ENCODE measurements around the gene AEBP1. TPM values are rescaled to one million over a fixed set of nuclear protein-coding genes. Genes with fewer than 3 reads are reported as not detected.

Gene AEBP1
- total and polyA plus RNA-seq, 2 experiments from 2014 or later: 15.1 to 42.0 TPM

DNA sequence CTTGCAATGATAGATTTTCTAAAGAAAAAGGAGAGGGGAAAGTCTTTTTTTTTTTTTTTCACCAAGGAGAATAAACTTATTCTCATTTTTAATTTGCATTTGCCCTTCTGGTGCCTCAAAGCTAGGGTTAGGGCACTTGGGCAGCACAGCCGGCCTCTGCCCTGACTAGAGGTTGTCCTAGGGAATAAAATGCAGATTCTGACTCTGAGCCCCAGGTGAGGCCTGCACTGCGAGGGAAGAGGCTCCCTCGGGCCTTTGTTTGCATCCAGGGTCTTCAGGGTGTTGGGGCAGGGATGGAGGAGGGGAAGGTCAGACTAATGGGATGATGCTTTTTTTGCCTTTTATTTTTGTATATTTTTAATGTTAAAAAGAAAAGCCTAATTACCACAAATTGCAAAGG, 29.1 kb downstream of the AEBP1 start:
- peaks cover 8% of the 10 kb centered on the region for H3K4me1 ChIP-seq (ENCODE audit: insufficient read depth)
- peak; percentile 55 for ATAC-seq

More for the DNA sequence above, 29.1 kb downstream of the AEBP1 start:
- no peak overlapping the region for H3K27ac Mint-ChIP-seq
- DNase-seq (ENCODE audit: low spot score): no peak
- H3K27me3 ChIP-seq (ENCODE audit: insufficient read depth): peaks cover 21% of the 10 kb centered on the region; the same call in 1 of the 2 replicates
- H3K9me3 Mint-ChIP-seq: no peaks in the 10 kb centered on the region
- peaks cover 26% of the 10 kb centered on the region for H3K27me3 Mint-ChIP-seq (ENCODE audit: insufficient read depth, low read depth, poor library complexity)
- H2AFZ ChIP-seq: no peak overlapping the region
- peak overlapping the region; percentile 64; the same call in 1 of the 2 replicates for H3K4me2 ChIP-seq
- no peaks in the 10 kb centered on the region for H3K36me3 Mint-ChIP-seq (ENCODE audit: low read depth)
- H3K9me2 ChIP-seq (ENCODE audit: insufficient read depth): no peaks in the 10 kb centered on the region
- H3K4me3 Mint-ChIP-seq: no peak overlapping the region
- H3K4me1 Mint-ChIP-seq: peaks cover 20% of the 10 kb centered on the region
- H3F3A ChIP-seq (replicated peaks; ENCODE audit: low read depth): no peaks in the 10 kb centered on the region
- H4K20me1 ChIP-seq (replicated peaks; ENCODE audit: insufficient read depth): 0 out of 2 replicates have a peak, but pooled peaks cover 6% of the 10 kb centered on the region
- no peaks in the 10 kb centered on the region for H3K36me3 ChIP-seq (ENCODE audit: insufficient read depth)
- TF ChIP-seq ZNF114 (CRISPR knock-in tag; IDR thresholded peaks at IDR 0.05) (no peak), EZH2 (IDR thresholded peaks at IDR 0.05; ENCODE audit: low read depth, unreplicated experiment) (no peak), STAT1 (IDR thresholded peaks at IDR 0.05; ENCODE audit: unreplicated experiment) (no peak), NANOG (IDR thresholded peaks at IDR 0.05; ENCODE audit: borderline replicate concordance) (no peak), POLR2AphosphoS5 (IDR thresholded peaks at IDR 0.05; ENCODE audit: low read depth) (no peak), CREB1 (CRISPR knock-in tag; IDR thresholded peaks at IDR 0.05; ENCODE audit: low read depth) (no peak), JUNB (IDR thresholded peaks at IDR 0.05; ENCODE audit: unreplicated experiment) (no peak), ZNF331 (CRISPR knock-in tag; IDR thresholded peaks at IDR 0.05; ENCODE audit: low read depth) (no peak), EZH2phosphoT487 (IDR thresholded peaks at IDR 0.05; ENCODE audit: unreplicated experiment) (no peak)
- TF ChIP-seq, protein P1, sequence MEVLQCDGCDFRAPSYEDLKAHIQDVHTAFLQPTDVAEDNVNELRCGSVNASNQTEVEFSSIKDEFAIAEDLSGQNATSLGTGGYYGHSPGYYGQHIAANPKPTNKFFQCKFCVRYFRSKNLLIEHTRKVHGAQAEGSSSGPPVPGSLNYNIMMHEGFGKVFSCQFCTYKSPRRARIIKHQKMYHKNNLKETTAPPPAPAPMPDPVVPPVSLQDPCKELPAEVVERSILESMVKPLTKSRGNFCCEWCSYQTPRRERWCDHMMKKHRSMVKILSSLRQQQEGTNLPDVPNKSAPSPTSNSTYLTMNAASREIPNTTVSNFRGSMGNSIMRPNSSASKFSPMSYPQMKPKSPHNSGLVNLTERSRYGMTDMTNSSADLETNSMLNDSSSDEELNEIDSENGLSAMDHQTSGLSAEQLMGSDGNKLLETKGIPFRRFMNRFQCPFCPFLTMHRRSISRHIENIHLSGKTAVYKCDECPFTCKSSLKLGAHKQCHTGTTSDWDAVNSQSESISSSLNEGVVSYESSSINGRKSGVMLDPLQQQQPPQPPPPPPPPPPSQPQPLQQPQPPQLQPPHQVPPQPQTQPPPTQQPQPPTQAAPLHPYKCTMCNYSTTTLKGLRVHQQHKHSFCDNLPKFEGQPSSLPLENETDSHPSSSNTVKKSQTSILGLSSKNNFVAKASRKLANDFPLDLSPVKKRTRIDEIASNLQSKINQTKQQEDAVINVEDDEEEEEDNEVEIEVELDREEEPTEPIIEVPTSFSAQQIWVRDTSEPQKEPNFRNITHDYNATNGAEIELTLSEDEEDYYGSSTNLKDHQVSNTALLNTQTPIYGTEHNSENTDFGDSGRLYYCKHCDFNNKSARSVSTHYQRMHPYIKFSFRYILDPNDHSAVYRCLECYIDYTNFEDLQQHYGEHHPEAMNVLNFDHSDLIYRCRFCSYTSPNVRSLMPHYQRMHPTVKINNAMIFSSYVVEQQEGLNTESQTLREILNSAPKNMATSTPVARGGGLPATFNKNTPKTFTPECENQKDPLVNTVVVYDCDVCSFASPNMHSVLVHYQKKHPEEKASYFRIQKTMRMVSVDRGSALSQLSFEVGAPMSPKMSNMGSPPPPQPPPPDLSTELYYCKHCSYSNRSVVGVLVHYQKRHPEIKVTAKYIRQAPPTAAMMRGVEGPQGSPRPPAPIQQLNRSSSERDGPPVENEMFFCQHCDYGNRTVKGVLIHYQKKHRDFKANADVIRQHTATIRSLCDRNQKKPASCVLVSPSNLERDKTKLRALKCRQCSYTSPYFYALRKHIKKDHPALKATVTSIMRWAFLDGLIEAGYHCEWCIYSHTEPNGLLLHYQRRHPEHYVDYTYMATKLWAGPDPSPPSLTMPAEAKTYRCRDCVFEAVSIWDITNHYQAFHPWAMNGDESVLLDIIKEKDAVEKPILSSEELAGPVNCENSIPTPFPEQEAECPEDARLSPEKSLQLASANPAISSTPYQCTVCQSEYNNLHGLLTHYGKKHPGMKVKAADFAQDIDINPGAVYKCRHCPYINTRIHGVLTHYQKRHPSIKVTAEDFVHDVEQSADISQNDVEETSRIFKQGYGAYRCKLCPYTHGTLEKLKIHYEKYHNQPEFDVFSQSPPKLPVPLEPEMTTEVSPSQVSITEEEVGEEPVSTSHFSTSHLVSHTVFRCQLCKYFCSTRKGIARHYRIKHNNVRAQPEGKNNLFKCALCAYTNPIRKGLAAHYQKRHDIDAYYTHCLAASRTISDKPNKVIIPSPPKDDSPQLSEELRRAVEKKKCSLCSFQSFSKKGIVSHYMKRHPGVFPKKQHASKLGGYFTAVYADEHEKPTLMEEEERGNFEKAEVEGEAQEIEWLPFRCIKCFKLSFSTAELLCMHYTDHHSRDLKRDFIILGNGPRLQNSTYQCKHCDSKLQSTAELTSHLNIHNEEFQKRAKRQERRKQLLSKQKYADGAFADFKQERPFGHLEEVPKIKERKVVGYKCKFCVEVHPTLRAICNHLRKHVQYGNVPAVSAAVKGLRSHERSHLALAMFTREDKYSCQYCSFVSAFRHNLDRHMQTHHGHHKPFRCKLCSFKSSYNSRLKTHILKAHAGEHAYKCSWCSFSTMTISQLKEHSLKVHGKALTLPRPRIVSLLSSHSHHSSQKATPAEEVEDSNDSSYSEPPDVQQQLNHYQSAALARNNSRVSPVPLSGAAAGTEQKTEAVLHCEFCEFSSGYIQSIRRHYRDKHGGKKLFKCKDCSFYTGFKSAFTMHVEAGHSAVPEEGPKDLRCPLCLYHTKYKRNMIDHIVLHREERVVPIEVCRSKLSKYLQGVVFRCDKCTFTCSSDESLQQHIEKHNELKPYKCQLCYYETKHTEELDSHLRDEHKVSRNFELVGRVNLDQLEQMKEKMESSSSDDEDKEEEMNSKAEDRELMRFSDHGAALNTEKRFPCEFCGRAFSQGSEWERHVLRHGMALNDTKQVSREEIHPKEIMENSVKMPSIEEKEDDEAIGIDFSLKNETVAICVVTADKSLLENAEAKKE (CRISPR knock-in tag; IDR thresholded peaks at IDR 0.05): no peak
- TF ChIP-seq, protein P2, sequence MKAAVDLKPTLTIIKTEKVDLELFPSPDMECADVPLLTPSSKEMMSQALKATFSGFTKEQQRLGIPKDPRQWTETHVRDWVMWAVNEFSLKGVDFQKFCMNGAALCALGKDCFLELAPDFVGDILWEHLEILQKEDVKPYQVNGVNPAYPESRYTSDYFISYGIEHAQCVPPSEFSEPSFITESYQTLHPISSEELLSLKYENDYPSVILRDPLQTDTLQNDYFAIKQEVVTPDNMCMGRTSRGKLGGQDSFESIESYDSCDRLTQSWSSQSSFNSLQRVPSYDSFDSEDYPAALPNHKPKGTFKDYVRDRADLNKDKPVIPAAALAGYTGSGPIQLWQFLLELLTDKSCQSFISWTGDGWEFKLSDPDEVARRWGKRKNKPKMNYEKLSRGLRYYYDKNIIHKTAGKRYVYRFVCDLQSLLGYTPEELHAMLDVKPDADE (IDR thresholded peaks at IDR 0.05): no peak
- TF ChIP-seq, protein P3, sequence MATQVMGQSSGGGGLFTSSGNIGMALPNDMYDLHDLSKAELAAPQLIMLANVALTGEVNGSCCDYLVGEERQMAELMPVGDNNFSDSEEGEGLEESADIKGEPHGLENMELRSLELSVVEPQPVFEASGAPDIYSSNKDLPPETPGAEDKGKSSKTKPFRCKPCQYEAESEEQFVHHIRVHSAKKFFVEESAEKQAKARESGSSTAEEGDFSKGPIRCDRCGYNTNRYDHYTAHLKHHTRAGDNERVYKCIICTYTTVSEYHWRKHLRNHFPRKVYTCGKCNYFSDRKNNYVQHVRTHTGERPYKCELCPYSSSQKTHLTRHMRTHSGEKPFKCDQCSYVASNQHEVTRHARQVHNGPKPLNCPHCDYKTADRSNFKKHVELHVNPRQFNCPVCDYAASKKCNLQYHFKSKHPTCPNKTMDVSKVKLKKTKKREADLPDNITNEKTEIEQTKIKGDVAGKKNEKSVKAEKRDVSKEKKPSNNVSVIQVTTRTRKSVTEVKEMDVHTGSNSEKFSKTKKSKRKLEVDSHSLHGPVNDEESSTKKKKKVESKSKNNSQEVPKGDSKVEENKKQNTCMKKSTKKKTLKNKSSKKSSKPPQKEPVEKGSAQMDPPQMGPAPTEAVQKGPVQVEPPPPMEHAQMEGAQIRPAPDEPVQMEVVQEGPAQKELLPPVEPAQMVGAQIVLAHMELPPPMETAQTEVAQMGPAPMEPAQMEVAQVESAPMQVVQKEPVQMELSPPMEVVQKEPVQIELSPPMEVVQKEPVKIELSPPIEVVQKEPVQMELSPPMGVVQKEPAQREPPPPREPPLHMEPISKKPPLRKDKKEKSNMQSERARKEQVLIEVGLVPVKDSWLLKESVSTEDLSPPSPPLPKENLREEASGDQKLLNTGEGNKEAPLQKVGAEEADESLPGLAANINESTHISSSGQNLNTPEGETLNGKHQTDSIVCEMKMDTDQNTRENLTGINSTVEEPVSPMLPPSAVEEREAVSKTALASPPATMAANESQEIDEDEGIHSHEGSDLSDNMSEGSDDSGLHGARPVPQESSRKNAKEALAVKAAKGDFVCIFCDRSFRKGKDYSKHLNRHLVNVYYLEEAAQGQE (IDR thresholded peaks at IDR 0.05; ENCODE audit: unreplicated experiment): no peak
- TF ChIP-seq, protein P4, sequence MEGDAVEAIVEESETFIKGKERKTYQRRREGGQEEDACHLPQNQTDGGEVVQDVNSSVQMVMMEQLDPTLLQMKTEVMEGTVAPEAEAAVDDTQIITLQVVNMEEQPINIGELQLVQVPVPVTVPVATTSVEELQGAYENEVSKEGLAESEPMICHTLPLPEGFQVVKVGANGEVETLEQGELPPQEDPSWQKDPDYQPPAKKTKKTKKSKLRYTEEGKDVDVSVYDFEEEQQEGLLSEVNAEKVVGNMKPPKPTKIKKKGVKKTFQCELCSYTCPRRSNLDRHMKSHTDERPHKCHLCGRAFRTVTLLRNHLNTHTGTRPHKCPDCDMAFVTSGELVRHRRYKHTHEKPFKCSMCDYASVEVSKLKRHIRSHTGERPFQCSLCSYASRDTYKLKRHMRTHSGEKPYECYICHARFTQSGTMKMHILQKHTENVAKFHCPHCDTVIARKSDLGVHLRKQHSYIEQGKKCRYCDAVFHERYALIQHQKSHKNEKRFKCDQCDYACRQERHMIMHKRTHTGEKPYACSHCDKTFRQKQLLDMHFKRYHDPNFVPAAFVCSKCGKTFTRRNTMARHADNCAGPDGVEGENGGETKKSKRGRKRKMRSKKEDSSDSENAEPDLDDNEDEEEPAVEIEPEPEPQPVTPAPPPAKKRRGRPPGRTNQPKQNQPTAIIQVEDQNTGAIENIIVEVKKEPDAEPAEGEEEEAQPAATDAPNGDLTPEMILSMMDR (conservative IDR thresholded peaks at IDR 0.05; ENCODE audit: low read depth in 2 of 2): no peak
- H3K27ac ChIP-seq (ENCODE audit: low read depth): no peak overlapping the region
- H3K79me2 ChIP-seq (replicated peaks; ENCODE audit: insufficient read depth): no peaks in the 10 kb centered on the region
- H3K4me3 ChIP-seq: no peak overlapping the region
